HCT116 (cell line): ENCODE results near the gene HES1. TPM values are rescaled to one million over a fixed set of nuclear protein-coding genes. Genes with fewer than 3 reads are reported as not detected.

Experiments
- ATAC-seq: fragments of 200-7000 bp; cut with Tn5 transposase; 2 replicates; pipeline ENCODE4 v1.9.1; 2020; ENCODE audit warnings: mild to moderate bottlenecking, moderate library complexity
- BruUV-seq: library from RNA; stranded (reverse); fragments of 400-500 nt; replicated peaks from 2 replicates; lab custom pipeline; 2021; lab: Mats Ljungman, UMichigan
- CTCF ChIA-PET: fragments of 300-600 bp; sonication (Branson Sonifier 250); formaldehyde crosslinking; loops from one replicate; lab custom pipeline; 2021; ENCODE audit warnings: antibody characterized with exemption; lab: Charles Lee
- POLR2A ChIA-PET: fragments of 300-600, 350-600 bp; sonication (Branson Sonifier 250); formaldehyde crosslinking; loops from one replicate; lab custom pipeline; 2021; ENCODE audit warnings: antibody characterized with exemption; lab: Charles Lee
- RAD21 ChIA-PET, 2 experiments: fragments of 300-600 bp; sonication (Branson Sonifier 250); formaldehyde crosslinking; loops; one replicate each; lab custom pipeline; 2023; ENCODE audit warnings: low total read pairs in 2 of 2; ENCODE audit not compliant: uncharacterized antibody in 2 of 2, unreplicated experiment in 2 of 2, low non-redundant PET in 1 of 2; lab: Charles Lee
- DNase-seq: peaks from one replicate; pipeline ENCODE4 v3.0.0-alpha.2; 2010; ENCODE audit warnings: low read depth, low spot score
- H2AFZ ChIP-seq: fragments of 200-600 bp; shearing (Covaris generic), sonication (generic); 2 replicates; pipeline ENCODE4 v1.6.1; 2017; ENCODE audit warnings: low read depth, mixed run types, mixed read lengths, antibody characterized with exemption, low read length; ENCODE audit not compliant: poor library complexity, severe bottlenecking
- H3K27ac ChIP-seq: 2 replicates; pipeline ENCODE4 v1.5.1; 2012; ENCODE audit warnings: low read depth, low read length
- H3K27me3 ChIP-seq: fragments of 200-600 bp; sonication (generic); 2 replicates; pipeline ENCODE4 v1.6.1; 2016; ENCODE audit warnings: mixed run types, low read length, mixed read lengths; ENCODE audit not compliant: insufficient read depth
- H3K36me3 ChIP-seq, 2 experiments: fragments of 200-500 bp in 1 of 2; fragments of 200-600 bp in 1 of 2; sonication (Bioruptor generic) in 1 of 2; sonication (generic) in 1 of 2; 2 replicates each; pipeline versions ENCODE4 v1.5.1 to v1.6.1; 2014 to 2016; ENCODE audit warnings: low read length in 2 of 2, inconsistent platforms in 1 of 2, mixed read lengths in 1 of 2, mixed run types in 1 of 2; ENCODE audit not compliant: insufficient read depth in 2 of 2, control insufficient read depth in 1 of 2
- H3K4me1 ChIP-seq, 2 experiments: fragments of 200-600 bp in 1 of 2; sonication (generic) in 1 of 2; 2 replicates each; pipeline versions ENCODE4 v1.5.1 to v1.6.1; 2012 to 2017; ENCODE audit warnings: low read length in 2 of 2, inconsistent platforms in 1 of 2, mild to moderate bottlenecking in 1 of 2, mixed read lengths in 1 of 2, mixed run types in 1 of 2, moderate library complexity in 1 of 2; ENCODE audit not compliant: insufficient read depth in 2 of 2, control insufficient read depth in 1 of 2
- H3K4me2 ChIP-seq: fragments of 200-600 bp; sonication (generic); 2 replicates; pipeline ENCODE4 v1.6.1; 2017; ENCODE audit warnings: mixed run types, low read length, mixed read lengths
- H3K4me3 ChIP-seq, 2 experiments: fragments of 200-600 bp in 1 of 2; sonication (generic) in 1 of 2; replicated peaks in 1 of 2; 2 replicates each; pipeline ENCODE4 v1.5.1; 2011 to 2016; ENCODE audit warnings: low read length in 2 of 2, control low read depth in 1 of 2, low read depth in 1 of 2, mild to moderate bottlenecking in 1 of 2, mixed read lengths in 1 of 2, mixed run types in 1 of 2
- H3K79me2 ChIP-seq: fragments of 200-600 bp; sonication (generic); 2 replicates; pipeline ENCODE4 v1.6.1; 2017; ENCODE audit warnings: mild to moderate bottlenecking, mixed run types, low read length, moderate library complexity, mixed read lengths; ENCODE audit not compliant: insufficient read depth
- H3K9ac ChIP-seq: fragments of 200-600 bp; sonication (generic); 2 replicates; pipeline ENCODE4 v1.6.1; 2016; ENCODE audit warnings: low read length, mixed read lengths
- H3K9me2 ChIP-seq: fragments of 200-600 bp; sonication (generic), shearing (Covaris generic); 2 replicates; pipeline ENCODE4 v1.6.1; 2017; ENCODE audit warnings: mixed run types, mild to moderate bottlenecking, moderate library complexity; ENCODE audit not compliant: insufficient read depth
- H3K9me3 ChIP-seq, 2 experiments: fragments of 200-500 bp in 1 of 2; fragments of 200-600 bp in 1 of 2; sonication (Bioruptor generic) in 1 of 2; sonication (generic) in 1 of 2; 2 replicates each; pipeline ENCODE4 v1.6.1; 2014 to 2017; ENCODE audit warnings: low read length in 2 of 2, mixed read lengths in 2 of 2, inconsistent platforms in 1 of 2, low read depth in 1 of 2, mild to moderate bottlenecking in 1 of 2, mixed run types in 1 of 2, moderate library complexity in 1 of 2; ENCODE audit not compliant: control insufficient read depth in 1 of 2, insufficient read depth in 1 of 2
- H4K20me1 ChIP-seq: fragments of 200-600 bp; sonication (generic), shearing (Covaris generic); 2 replicates; pipeline ENCODE4 v1.6.1; 2017; ENCODE audit warnings: mixed run types, mild to moderate bottlenecking, moderate library complexity; ENCODE audit not compliant: insufficient read depth
- CEBPB ChIP-seq: IDR thresholded peaks from 2 replicates; pipeline ENCODE4 v1.6.1; 2012; ENCODE audit warnings: low read depth
- EZH2phosphoT487 ChIP-seq: fragments of 200-600 bp; IDR thresholded peaks from 2 replicates; pipeline ENCODE4 v1.6.1; 2018; ENCODE audit warnings: antibody characterized with exemption, borderline replicate concordance
- POLR2AphosphoS5 ChIP-seq: IDR thresholded peaks from 2 replicates; pipeline ENCODE4 v1.6.1; 2011; ENCODE audit warnings: mild to moderate bottlenecking, low read depth, low read length, moderate library complexity
- REST ChIP-seq: IDR thresholded peaks from 2 replicates; pipeline ENCODE4 v1.6.1; 2012; ENCODE audit warnings: low read depth
- SIN3A ChIP-seq: IDR thresholded peaks from 2 replicates; pipeline ENCODE4 v1.6.1; 2012; ENCODE audit warnings: low read depth
- SRF ChIP-seq: IDR thresholded peaks from 2 replicates; pipeline ENCODE4 v1.6.1; 2012; ENCODE audit warnings: low read depth
- TCF7L2 ChIP-seq: IDR thresholded peaks from 2 replicates; pipeline ENCODE4 v1.7.0; 2011; ENCODE audit warnings: borderline replicate concordance, inconsistent platforms; ENCODE audit not compliant: insufficient read depth, insufficient read length; ENCODE audit errors: extremely low read depth
- intact Hi-C: fragments of 100-400 bp; cut with micrococcal nuclease; formaldehyde crosslinking; loops from 2 replicates; pipeline ENCODE4 v1.10.0; 2022
- total RNA-seq: library from RNA; stranded (reverse); gene quantifications from one replicate; pipeline ENCODE4 v1.2.1, GENCODE V29; 2021; ENCODE audit not compliant: unreplicated experiment
- TF ChIP-seq, protein P1 (sequence below), 3 experiments: fragments of 200-600 bp in 1 of 3; sonication (generic) in 1 of 3; IDR thresholded peaks in 2 of 3; conservative IDR thresholded peaks in 1 of 3; 2 replicates each; pipeline ENCODE4 v1.5.1; 2012 to 2017; ENCODE audit warnings: low read depth in 2 of 3, low read length in 2 of 3, antibody characterized with exemption in 1 of 3, borderline replicate concordance in 1 of 3, control low read depth in 1 of 3, mild to moderate bottlenecking in 1 of 3, mixed read lengths in 1 of 3, mixed run types in 1 of 3, moderate library complexity in 1 of 3; ENCODE audit not compliant: insufficient read depth in 1 of 3

Gene HES1
- total RNA-seq, 1 experiment from 2014 or later = 32.9 TPM

- intact Hi-C loops = no loop called here
- TF ChIP-seq, protein P1, sequence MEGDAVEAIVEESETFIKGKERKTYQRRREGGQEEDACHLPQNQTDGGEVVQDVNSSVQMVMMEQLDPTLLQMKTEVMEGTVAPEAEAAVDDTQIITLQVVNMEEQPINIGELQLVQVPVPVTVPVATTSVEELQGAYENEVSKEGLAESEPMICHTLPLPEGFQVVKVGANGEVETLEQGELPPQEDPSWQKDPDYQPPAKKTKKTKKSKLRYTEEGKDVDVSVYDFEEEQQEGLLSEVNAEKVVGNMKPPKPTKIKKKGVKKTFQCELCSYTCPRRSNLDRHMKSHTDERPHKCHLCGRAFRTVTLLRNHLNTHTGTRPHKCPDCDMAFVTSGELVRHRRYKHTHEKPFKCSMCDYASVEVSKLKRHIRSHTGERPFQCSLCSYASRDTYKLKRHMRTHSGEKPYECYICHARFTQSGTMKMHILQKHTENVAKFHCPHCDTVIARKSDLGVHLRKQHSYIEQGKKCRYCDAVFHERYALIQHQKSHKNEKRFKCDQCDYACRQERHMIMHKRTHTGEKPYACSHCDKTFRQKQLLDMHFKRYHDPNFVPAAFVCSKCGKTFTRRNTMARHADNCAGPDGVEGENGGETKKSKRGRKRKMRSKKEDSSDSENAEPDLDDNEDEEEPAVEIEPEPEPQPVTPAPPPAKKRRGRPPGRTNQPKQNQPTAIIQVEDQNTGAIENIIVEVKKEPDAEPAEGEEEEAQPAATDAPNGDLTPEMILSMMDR (IDR thresholded peaks at IDR 0.05 in 2 of 3, conservative IDR thresholded peaks at IDR 0.05 in 1 of 3; ENCODE audit: borderline replicate concordance in 1 of 3, insufficient read depth in 1 of 3, low read depth in 2 of 3, low read length in 2 of 3) = no peak
- TF ChIP-seq TCF7L2 (no peak), REST (no peak), CEBPB (no peak), SRF (no peak), EZH2phosphoT487 (no peak), POLR2AphosphoS5 (no peak), SIN3A (no peak)
- Histone ChIP-seq H3K4me2 (no peak overlapping the region), H3K9me2 (no peaks in the 10 kb centered on the region), H2AFZ (no peak overlapping the region), H3K79me2 (no peaks in the 10 kb centered on the region), H3K9me3 (no peaks in the 10 kb centered on the region), H3K4me1 (peaks cover 27 to 42% of the 10 kb centered on the region in 2 experiments), H3K9ac (no peak overlapping the region), H3K4me3 (no peak overlapping the region), H3K27me3 (no peaks in the 10 kb centered on the region; the same call in 1 of the 2 replicates), H3K27ac (no peak overlapping the region), H4K20me1 (no peaks in the 10 kb centered on the region), H3K36me3 (no peaks in the 10 kb centered on the region)
- ATAC-seq = no peak
- no TSS peak for BruUV-seq
- DNase-seq = no peak
- RAD21 ChIA-PET = no interaction called here
- POLR2A ChIA-PET = no interaction called here
- CTCF ChIA-PET = no interaction called here
These were observed 11.7 kb downstream of the HES1 start for GRCh38 chr3:194147679-194148078.
